Amygdala (tissue), 56 donors: ENCODE measurements around the gene TMEM45B.
"Not testable (repeated sequence)": the region's sequence is repeated elsewhere in the genome, so short reads cannot be mapped to it uniquely, and the experiment has no call there.

Experiments used
- DNase-seq, 56 donors: peaks; one replicate each; lab custom pipeline; 2025; lab: John Stamatoyannopoulos, UW

Gene TMEM45B

DNA sequence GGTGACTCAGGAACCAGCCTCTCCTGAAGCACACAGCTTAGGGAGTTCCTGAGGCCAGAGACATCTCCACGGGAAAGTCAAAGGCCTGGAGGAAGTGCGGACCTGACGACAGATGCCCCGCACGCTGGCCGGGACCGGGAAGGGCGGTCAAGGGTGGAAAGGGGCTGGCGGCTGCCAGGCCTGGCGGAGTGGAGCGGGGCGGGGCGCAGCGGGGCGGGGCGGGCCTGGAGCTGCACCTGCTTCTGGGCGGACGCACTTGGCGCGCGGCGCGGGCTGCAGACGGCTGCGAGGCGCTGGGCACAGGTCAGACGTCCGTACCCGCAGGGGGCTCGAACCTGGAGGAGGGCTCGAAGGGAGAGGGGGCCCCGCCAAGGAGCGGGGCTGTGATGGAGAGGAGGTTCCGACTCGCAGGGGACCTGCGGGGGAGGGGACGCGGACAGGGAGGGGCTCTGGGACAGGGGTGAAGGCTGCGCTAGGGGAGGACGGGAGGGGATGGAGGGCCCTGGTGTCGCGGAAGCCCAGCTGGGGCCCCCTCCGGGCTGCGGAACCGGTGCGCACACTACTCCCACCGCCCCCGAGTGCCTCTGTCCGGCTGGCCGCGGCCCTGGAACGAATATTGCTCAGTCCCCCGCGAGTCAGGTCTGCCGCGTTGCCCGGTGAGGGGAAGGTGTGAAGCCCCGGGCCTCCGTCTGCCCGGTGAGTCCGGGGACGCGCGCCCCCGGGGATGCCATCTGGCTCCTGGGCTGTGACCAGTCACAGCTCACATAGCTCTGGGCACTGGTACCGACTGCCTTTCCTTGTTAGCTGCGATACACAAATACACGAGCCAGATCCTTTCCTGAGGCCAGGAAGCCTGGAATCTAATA, at the start of gene TMEM45B:
Gene TMEM45B, plus strand, starts transcription at position 253 of the 866 bp plus-strand sequence. CDS start 36,635 bp downstream, outside the sequence.
- no peak for DNase-seq

DNA sequence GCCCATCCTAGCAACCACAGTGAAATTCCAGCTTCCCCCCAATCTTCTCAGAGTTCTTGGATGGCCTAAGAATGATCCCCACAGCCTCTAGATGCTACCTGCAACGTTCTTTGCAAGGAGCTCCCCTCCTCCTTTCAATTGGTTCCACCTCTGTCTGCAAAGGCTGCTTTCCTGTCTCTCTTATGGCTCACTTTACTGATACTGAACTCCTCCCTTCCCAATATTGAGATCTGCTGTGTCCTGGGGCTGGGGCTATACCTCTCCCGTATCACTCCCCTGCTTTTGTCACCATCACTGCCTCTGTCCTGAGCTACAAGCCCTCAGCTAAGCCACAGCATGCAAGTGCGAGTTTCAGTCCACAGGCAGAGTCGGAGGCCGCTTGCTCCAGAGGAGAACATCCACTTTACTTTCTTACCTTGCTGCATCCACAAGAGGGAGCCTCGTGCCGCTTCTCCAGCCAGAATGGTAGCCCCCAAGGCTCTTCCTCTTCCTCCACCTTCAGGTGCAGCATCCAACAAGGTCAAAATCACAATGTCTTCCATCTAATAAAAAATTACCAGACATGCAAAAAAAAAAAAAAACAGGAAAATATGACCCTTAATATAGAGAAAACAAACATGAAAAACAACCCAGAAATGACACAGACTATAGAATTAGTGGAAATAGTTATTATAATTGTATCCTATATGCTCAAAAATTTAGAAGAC, 48.6 kb upstream of the TMEM45B start:
- DNase-seq: no peak

DNA sequence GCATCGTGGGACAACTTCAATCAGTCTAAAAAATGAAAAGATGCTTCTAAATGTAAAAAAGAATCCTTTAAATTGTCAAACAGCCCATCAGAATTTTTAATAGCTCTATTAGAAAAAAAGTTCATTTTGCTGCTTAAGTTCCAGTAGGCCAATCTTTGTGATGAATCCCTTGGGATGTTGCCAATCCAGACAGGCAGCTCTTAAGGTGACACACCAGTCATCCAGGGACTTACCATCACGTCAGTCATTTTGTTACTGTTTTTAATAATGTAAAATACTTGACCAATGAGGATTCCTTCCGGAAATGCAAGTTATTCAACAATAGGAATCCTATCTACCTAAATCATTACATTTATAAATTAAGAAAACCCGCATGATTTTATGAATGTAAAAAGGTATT, 47.8 kb upstream of the TMEM45B start:
- DNase-seq: no peak

DNA sequence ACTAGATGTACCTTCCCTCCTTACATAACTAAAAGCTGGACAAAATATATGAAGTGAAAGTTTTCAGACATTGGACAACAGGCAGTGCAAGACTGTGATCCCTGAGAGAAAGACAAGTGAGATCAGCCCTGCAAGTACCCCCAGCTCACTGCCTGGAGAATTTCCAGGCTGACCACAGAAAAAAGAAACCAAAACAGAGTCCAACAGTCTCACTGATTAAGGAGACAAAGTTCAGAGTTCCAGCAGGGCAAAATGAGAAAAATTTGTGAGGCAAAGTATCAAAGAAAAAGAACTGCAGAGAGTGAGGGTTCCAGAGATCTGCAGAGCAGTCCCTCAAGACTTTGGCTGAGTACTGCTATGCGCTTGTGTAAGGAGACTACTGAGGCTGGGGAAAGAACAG, 47.3 kb upstream of the TMEM45B start:
- DNase-seq: no peak

DNA sequence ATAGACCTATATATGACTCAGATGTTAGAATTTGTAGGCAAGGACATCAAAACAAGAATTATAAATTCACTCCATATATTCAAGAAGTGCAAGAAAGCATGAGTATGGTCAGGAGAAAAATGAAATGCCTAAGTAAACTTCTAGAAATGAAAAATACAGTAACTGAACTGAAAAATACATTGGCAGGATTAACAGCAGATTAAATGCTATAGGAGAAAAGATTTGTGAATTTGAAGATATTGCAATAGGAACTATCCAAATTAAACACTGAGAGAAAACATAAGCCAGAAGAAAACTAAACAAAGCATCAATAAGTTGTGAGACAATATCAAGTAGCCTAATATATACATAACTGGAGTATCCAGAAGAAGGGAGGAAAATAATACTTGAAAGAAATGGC, 46.6 kb upstream of the TMEM45B start:
- no peak for DNase-seq

DNA sequence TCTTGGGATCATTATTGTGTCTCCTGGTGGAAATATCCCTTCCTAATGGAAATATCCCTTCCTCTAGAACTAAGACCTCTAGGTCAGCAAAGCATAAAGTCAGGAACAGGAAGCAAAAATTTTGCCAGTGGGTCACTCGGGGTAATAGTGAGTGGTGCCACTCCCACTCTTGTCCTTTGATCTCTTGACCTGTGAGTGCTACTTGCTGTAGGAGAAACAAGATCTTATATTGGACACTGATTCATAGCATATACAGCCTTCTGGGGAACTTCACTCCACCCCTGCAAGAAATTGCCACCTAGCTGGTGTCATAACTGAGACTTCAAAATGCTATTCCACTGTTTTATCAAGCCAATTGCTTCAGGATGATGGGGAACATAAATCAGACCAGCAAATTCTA, 44.7 kb upstream of the TMEM45B start:
- DNase-seq: no peak

DNA sequence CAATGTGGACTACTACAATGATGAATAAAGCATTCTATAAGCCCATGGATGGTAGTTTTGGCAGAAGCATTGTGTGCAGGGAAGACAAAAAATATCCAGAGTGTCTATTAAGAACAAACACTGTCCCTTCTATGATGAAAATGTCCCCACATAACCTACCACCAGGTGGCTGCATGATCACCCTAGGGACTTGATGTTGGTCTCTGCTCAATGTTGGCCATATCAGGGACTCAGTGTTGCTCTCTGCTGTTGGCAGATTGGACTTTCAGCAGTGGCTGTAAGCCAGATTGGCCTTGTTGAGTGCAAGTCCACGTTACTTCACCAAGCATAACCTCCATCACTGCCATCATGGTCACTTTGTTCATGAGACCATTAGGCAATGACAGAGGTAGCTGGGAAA, 44.2 kb upstream of the TMEM45B start:
- not testable (repeated sequence) for DNase-seq

DNA sequence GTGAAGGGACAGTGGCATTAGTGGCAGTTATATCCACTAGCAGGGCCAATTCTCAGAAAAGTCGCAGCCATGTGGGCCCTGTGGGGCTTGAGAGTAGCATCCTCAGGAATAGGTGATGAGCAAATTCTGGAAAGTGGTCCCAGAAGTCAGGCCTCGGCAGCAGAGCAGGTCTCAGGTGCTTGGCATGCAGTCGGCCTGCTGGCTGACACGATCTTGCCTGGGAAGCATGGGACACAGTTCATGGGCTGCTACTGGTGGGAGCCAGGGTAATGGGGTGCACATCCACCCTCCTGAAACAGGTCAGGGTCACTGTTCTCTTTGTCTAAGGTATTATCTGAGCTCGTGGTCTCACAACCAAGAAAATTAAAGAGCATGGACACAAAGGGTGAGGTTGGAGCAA, 36.8 kb upstream of the TMEM45B start:
- DNase-seq: no peak

DNA sequence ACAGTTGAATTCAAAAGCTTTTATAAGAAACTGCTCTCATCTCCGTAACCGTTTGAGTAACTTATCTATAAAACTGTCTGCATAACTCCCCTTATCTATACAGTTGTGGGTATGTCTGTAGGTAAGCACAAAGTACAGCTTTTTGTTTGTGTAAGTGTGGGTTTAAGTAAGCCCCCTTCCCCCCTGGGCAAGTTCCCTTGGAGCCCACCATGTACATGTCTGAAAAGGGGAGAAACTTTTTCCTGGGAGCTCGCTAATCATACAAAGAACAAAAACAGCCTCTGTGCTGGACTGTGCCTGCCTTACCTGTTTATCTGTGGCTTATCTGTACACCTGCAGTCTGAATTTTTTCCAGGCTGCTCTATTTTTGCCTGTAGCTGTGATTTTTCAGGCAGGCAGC, 36.3 kb upstream of the TMEM45B start:
- no peak for DNase-seq

DNA sequence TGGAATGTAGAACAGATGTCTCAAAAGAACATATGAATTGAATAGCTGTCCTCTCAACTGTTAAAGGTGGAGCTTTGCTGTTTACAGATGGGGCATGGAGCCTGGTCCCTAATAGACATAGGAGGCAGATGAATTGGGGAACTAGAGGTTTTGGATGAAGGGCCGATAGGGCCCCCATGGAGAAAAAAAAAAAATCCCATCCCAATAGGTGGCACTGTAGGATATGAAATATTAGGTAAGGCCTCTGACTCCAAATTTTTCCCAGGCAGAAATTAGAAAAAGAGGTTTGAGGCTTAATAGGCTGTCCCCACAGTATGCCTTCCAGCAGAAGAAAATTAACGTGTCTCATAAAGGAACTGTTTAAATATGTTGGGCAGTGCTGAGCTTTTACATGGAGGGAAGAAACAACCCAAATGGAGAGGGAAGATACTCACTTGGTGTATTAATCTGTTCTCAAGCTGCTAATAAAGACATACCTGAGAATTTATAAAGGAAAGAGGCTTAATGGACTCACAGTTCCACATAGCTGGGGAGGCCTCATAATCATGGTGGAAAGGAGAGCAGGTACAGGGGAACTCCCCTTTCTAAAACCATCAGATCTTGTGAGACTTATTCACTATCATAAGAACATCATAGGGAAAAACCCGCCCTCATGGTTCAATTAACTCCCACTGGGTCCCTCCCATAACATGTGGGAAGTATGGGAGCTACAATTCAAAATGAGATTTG, 30.1 kb upstream of the TMEM45B start:
- no peak for DNase-seq

DNA sequence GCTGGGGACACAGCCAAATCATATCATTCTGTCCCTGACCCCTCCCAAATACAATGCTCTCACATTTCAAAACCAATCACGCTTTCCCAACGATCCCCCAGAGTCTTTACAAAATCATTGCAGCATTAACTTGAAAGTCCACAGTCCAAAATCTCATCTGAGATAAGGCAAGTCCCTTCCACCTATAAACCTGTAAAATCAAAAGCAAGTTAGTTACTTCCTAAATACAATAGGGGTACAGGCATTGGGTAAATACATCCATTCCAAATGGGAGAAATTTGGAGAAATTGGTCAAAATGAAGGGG, 29.6 kb upstream of the TMEM45B start:
- not testable (repeated sequence) for DNase-seq

DNA sequence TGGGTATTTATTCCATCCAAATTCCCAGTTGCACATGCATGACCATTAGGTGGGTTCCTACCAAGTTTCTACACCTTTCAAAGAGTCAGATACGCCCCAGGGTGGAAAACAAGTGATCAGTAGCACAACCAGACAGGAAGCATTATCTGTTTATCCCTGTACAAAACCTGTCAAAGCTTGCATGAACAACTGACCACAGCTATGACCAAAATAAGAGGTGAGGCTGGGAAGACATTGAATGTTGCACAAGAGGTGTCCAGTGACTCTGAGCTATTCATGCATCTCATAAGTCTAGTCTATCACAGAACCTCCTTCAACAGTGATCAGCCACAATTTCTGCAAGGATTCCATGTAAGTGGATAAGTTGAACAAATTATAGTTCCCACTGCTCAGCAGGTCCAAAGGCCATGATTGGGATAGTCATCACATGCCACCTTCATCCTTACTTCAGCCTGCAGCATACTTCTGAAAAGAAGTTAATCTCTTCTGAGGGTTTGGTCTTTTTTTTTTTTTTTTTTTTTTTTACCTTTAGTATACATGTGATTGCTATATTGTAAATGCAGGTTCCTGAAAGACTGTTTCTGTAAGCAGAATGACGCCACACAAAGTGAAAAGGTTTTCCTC, 28.0 kb upstream of the TMEM45B start:
- no peak for DNase-seq

DNA sequence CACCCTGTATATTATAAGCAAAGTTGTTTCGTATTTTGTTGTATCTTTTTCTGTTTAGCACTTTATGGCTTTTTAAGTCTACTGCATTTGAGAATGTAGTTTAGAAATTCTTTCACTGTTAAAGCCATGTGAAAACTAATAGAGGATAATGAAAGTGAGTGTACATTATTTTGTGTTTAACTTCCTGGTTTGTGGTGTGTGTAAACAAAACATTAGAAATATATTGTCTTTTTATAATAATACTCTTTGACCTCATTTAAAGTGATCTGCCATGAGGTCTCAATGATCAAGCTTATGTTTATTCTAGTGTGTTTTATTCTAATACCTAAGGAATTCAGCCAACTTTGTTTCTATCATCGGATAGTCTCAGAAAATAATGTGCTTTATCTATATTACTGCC, 27.4 kb upstream of the TMEM45B start:
- no peak for DNase-seq

DNA sequence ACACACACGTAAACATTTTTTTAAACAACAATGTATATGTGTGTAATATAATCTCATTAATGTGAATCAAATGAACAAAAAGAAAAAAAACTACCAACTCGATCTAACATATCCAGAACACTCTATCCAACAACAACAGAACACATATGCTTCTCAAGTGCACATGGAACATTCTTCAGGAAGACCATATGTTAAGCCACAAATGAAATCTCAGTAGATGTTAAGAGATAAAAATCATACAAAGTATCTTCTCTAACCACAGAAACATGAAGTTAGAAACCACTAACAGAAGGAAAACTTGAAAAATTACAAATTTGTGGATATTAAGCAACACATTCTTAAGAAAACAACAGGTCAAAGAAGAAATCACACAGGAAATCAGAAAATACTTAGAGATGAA, 25.5 kb upstream of the TMEM45B start:
- no peak for DNase-seq

DNA sequence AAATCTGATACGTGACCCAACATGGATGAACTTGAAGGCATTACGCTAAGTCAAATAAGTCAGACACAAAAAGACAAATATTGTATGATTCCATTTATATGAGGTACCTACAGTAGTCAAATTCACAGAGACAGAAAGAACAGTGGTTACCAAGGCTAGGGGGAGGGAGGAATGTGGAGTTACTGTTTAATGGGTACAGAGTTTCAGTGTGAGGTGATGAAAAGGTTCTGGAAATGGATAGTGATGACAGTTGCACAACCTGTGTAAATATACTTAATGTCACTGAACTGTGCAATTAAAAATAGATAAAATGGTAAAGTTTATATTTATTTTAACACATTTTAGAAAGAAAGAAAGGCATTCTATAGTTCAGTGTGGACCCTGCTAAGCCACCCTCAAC, 24.1 kb upstream of the TMEM45B start:
- no peak for DNase-seq

DNA sequence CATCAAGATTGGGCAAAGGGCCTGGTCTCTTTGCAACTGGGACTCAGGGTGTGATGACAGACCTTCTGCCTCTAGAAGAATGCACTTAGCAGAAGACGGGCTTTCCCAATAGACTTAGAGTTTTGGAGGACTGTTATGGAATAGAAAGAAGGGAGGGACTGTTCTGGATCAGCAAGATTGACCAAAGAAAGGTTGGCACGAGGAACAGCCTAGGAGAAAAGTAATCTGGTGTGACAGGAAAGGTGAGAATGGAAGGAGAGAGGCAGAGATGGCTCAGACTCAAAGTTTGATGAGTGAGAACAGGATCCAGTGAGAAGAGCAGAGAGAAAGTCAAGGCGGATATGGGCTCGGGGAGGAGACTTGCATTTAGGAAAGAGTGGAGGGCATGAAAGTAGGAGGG, 23.0 kb upstream of the TMEM45B start:
- DNase-seq: no peak

DNA sequence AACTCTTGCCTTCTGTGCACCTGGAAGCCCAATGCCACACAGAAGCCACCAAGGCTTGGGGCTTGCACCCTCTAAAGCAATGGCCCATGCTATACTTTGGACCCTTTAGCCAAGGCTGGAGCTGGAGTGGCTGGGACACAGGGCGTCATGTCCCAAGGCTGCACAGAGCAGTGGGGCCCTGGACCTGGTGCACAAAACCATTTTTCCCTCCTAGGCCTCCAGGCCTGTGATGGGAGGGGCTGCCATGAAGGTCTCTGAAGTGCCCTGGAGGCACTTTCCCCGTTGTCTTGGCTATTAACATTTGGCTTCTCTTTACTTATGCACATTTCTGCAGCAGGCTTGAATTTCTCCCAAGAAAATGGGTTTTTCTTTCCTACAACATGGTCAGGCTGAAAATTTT, 20.6 kb upstream of the TMEM45B start:
- DNase-seq: no peak

DNA sequence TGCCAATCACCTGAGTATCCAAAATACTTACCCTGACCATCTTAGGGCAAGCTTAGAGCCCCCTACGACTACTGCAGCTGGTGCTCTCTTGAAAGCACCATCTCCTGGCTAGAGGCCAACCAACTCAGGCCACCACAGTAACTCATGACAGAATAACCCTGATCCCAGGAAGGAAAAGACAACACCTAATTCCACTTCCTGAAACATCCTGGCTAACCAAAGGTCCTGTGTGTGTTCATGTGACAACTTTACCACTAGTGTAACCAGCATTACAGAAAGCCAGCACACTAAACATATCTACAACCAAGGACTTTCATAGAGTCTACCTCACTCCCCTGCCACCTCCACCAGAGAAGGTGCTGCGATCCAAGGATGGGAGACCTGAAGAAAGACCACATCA, 17.4 kb upstream of the TMEM45B start:
- no peak for DNase-seq

DNA sequence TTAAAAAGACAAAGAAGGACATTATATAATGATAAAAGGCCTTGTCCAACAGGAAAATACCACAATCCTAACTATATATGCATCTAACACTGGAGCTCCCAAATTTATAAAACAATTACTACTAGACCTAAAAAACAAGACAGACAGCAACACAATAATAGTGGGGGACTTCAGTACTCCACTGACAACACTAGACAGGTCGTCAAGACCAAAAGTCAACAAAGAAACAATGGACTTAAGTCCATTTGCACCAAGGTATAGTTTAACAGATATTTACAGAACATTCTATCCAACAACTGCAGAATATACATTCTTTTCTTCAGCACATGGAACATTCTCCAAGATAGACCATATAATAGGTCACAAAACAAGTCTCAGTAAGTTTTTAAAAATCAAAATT, 15.5 kb upstream of the TMEM45B start:
- not testable (repeated sequence) for DNase-seq

DNA sequence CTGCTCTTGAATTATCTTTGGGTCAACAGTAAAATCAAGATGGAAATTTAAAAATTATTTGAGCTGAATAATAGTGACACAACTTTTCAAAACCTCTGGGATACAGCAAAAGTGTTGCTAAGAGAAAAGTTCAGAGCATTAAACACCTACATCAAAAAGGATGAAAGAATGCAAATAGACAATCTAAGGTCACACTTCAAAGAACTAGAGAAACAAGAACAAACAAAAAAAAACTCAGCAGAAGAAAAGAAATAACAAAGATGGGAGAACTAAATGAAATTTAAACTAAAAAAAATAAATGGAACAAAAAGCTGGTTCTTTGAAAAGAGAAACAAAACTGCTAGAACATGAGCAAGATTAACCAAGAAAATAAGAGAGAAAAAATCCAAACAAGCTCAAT, 15.0 kb upstream of the TMEM45B start:
- DNase-seq: no peak

DNA sequence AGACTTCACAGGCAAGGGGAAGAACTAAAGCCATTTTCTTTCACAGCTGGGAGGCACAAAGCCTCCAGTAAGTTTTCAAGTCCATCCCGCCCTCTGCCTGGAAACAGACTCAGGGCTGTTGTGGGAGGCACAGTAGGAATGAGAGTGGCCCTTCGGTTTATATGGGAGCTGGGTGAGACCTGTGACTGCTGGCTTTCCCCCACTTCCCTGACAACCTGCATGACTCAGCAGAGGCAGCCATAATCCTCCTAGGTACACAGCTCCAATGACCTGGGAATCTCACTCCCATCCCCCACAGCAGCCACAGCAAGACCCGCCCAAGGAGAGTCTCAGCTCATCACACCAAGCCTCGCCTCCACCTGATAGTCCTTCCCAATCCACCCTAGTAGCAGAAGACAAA, 12.1 kb upstream of the TMEM45B start:
- no peak for DNase-seq
